ENCODE measurements around the gene NUDT3.
A peak's percentile ranks its signal among the peaks of the same experiment; 100 is the strongest.
"Not testable (repeated sequence)": the region's sequence is repeated elsewhere in the genome, so short reads cannot be mapped to it uniquely, and the experiment has no call there.

Gene NUDT3

DNA sequence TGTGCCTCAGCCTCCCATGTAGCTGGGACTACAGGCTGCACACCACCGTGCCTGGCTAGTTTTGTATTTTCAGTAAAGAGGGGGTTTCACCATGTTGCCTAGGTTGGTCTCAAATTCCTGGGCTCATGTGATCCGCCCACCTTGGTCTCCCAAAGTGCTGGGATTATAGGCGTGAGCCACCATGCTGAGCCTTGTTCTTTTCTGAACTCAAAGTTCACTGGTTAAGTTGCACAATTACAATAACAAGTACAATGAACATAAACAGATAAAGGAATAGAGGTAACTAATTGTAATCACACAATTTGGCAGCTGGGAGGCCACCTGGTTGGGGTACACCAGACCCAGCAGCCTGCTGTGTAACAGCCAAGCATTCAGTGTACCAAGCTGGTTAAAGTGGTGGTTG, 6.7 kb downstream of the NUDT3 start:
- no peak overlapping the region for H3K4me3 Mint-ChIP-seq
- H3K27me3 Mint-ChIP-seq: no peaks in the 10 kb centered on the region
- H3K9me3 Mint-ChIP-seq: no peaks in the 10 kb centered on the region
- DNase-seq: no peak
- H3K27ac Mint-ChIP-seq: no peak overlapping the region
- H3K36me3 Mint-ChIP-seq (ENCODE audit: low read depth): peaks cover 25% of the 10 kb centered on the region
- peaks cover 39% of the 10 kb centered on the region for H3K4me1 Mint-ChIP-seq (ENCODE audit: low read depth)

DNA sequence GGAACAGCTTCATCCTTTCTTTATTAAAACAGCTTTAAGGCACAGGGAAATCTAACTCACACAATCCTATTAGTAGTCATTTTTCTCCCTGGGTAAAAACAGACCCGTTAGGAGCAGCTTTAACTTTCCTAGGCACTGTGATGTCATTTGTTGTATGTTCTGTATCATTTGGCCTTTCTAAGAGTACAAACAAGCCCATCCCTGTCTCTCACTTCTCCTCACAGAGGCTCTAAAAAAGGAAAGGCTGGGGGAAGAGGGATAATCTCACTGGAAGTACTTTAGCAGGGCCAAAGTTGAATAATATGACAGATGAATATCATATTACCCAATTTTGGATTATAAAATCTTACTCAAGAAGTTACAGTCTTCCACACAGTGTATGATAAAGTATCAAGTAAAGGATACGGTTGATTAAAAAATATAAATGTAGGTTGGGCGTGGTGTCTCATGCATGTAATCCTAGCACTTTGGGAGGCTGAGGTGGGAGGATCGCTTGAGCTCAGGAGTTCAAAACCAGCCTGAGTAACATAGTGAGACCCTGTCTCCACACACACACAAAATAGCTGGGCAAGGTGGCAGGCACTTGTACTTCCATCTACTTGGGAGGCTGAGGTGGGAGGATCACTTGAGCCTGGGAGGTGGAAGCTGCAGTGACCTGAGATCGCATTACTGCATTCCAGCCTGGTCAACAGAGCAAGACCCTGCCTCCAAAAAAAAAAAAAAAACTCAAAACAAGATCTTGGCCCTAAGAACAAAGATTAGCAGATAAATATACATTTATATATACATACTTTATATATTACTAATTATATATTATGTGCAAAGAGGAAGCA, 7.9 kb downstream of the NUDT3 start:
- peaks cover 32% of the 10 kb centered on the region for H3K36me3 Mint-ChIP-seq (ENCODE audit: low read depth)
- peak overlapping the region; percentile 30 for H3K27ac Mint-ChIP-seq
- H3K4me1 Mint-ChIP-seq (ENCODE audit: low read depth): peaks cover 42% of the 10 kb centered on the region
- DNase-seq: no peak
- H3K4me3 Mint-ChIP-seq: no peak overlapping the region
- H3K9me3 Mint-ChIP-seq: no peaks in the 10 kb centered on the region
- H3K27me3 Mint-ChIP-seq: no peaks in the 10 kb centered on the region

DNA sequence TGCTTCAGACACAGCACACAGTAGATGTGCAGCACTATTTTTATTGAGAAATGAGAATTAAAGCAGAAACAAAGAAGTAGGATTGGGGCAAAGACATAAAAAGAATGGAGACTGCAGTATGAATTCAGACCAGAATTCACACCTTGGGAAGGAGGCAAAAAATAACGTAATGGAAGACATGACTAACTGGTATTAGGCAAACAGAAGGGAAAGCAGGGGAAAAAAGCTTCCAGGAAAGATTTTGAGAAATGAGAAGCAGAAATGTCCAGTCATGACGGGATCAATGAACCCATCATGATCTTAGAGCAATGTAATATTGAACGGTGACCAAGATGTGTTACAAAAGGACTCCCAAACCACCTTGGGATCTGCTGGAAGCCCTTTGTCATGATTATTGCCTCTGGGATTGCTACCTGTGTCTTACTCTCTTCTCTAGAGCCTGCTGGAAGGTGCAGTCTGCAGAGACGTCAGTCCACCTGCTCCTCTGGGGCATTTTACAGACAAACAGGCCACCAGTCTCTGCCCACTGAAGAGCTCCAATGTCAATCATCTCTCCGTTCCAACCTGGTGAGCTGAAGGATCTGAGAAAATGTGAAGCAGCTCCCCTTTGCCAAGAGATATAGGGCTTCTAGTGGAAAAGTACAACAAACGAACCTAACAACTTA, 8.7 kb downstream of the NUDT3 start:
- peak overlapping the region; percentile 30 for H3K27ac Mint-ChIP-seq
- no peak for DNase-seq
- no peak overlapping the region for H3K4me3 Mint-ChIP-seq
- no peaks in the 10 kb centered on the region for H3K27me3 Mint-ChIP-seq
- H3K9me3 Mint-ChIP-seq: no peaks in the 10 kb centered on the region
- H3K36me3 Mint-ChIP-seq (ENCODE audit: low read depth): peaks cover 27% of the 10 kb centered on the region
- peaks cover 37% of the 10 kb centered on the region for H3K4me1 Mint-ChIP-seq (ENCODE audit: low read depth)

DNA sequence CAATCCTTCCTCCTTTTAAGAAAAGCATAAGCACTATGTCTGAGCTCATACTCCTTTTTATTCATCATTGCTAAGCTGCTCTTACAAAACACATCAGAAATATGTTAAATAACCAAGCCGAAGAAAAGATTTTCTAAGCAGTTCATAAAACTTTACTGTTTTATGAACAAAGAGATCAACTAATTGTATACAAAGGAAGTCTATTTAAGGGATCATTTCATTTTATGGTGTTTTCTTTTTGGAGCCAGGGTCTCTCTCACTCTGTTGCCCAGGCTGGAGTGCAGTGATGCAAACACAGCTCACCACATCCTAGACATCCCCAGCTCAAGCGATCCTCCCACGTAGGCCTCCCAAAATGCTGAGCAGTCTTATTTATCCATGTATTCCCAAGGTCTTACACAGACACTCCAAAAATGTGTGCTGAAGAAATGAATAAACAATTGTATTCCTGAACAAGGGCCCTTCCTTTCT, 9.3 kb downstream of the NUDT3 start:
- Mint-ChIP-seq H3K27ac (no peak overlapping the region), H3K36me3 (ENCODE audit: low read depth) (peaks cover 33% of the 10 kb centered on the region), H3K9me3 (no peaks in the 10 kb centered on the region), H3K4me3 (no peak overlapping the region), H3K4me1 (ENCODE audit: low read depth) (peaks cover 36% of the 10 kb centered on the region), H3K27me3 (no peaks in the 10 kb centered on the region)
- DNase-seq: no peak

DNA sequence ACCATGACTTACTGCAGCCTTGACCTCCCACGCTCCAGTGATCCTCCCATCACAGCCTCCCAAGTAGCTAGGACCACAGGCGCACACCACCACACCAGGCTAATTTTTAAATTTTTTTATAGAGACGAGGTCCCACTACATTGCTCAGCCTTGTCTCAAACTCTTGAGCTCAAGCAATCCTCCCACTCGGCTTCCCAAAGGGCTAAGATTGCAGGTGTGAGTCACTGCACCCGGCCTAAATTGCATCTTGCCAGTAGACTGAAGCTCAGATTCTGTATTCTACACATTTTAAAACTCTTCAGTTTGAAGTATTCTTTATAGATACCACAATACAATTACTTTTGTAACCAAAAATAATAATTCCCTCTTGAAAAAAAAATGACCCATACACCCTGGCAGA, 11.4 kb downstream of the NUDT3 start:
- Mint-ChIP-seq H3K27ac (no peak overlapping the region), H3K27me3 (no peaks in the 10 kb centered on the region), H3K36me3 (ENCODE audit: low read depth) (peaks cover 33% of the 10 kb centered on the region), H3K4me3 (no peak overlapping the region), H3K9me3 (no peaks in the 10 kb centered on the region), H3K4me1 (ENCODE audit: low read depth) (peaks cover 28% of the 10 kb centered on the region)
- DNase-seq: no peak

DNA sequence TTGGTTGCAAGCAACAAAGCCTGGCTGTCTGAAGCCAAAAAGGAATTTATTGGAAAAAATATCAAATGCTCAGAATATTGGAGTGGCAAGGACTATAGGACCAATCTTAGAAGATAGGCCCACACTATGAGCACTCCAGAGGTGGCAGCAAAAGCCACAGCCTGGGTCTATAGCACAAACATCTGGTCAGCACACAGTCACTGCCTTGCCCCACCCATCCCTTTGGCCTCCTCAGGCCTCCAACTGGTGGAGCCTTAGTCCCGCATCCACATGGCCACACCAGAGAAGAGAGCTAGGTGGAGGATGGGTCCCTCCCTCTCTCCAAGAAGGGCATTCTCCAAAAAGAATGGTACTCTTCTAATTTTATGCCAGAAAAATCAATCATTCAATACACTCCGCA, 14.0 kb downstream of the NUDT3 start:
- Mint-ChIP-seq H3K27ac (no peak overlapping the region), H3K9me3 (no peaks in the 10 kb centered on the region), H3K4me1 (ENCODE audit: low read depth) (peaks cover 21% of the 10 kb centered on the region), H3K4me3 (no peak overlapping the region), H3K36me3 (ENCODE audit: low read depth) (peaks cover 28% of the 10 kb centered on the region), H3K27me3 (no peaks in the 10 kb centered on the region)
- no peak for DNase-seq

DNA sequence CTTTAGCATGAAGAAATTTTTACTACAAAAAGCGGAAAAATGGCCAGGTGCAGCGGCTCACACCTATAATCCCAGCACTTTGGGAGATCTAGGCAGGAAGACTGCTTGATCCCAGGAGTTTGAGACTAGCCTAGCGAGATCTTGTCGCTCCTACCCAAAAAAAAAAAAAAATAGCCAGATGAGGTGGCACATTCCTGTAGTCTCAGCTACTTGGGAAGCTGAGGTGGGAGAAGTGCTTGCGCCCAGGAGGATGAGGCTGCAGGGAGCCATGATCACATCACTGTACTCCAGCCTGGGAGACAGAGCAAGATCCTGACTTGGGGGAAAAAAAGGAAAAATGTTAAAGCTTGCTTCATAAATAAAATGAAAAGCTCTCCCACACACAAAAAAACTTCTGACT, 14.5 kb downstream of the NUDT3 start:
- H3K4me3 Mint-ChIP-seq: no peak overlapping the region
- no peaks in the 10 kb centered on the region for H3K27me3 Mint-ChIP-seq
- H3K4me1 Mint-ChIP-seq (ENCODE audit: low read depth): peaks cover 18% of the 10 kb centered on the region
- no peak overlapping the region for H3K27ac Mint-ChIP-seq
- no peaks in the 10 kb centered on the region for H3K9me3 Mint-ChIP-seq
- peaks cover 24% of the 10 kb centered on the region for H3K36me3 Mint-ChIP-seq (ENCODE audit: low read depth)
- no peak for DNase-seq

DNA sequence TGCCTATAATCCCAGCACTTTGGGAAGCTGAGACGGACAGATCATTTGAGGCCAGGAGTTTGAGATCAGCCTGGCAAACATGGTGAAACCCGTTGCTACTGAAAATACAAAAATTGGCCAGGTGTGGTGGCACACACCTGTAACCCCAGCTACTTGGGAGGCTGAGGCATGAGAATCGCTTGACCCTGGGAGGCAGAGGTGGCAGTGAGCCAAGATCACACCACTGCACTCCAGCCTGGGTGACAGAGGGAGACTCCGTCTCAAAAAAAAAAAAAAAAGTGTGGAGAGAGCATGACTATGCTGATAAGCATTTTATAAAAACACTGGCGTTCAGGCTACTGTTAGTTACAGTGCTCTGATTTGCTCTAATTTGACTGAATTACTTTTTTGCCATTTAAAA, 14.9 kb downstream of the NUDT3 start:
- DNase-seq, H3K27ac Mint-ChIP-seq, H3K9me3 Mint-ChIP-seq, H3K4me3 Mint-ChIP-seq, H3K27me3 Mint-ChIP-seq: not testable (repeated sequence)
- peaks cover 18% of the 10 kb centered on the region for H3K4me1 Mint-ChIP-seq (ENCODE audit: low read depth)
- peaks cover 24% of the 10 kb centered on the region for H3K36me3 Mint-ChIP-seq (ENCODE audit: low read depth)

DNA sequence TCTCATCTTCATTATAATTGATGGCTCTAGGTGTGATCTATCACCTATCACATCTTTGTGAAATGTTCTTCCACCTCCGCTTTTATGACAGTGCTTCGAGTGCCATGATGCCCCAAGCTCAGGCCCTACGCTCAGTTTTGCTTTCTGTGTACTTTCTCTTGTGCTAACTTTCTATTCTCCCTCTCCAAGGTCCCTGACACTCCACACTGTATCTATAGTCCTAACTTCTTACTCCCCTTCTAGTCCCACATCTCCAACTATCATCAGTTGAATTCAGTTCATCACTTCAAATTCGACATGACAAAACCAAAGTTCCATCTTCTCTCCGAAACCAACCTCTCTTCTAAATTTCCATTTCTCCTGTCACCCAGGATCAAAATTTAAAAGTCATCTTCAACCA, 16.6 kb downstream of the NUDT3 start:
- Mint-ChIP-seq H3K27ac (no peak overlapping the region), H3K4me1 (ENCODE audit: low read depth) (peaks cover 18% of the 10 kb centered on the region), H3K27me3 (no peaks in the 10 kb centered on the region), H3K9me3 (no peaks in the 10 kb centered on the region), H3K4me3 (no peak overlapping the region), H3K36me3 (ENCODE audit: low read depth) (peaks cover 32% of the 10 kb centered on the region)
- DNase-seq: no peak

DNA sequence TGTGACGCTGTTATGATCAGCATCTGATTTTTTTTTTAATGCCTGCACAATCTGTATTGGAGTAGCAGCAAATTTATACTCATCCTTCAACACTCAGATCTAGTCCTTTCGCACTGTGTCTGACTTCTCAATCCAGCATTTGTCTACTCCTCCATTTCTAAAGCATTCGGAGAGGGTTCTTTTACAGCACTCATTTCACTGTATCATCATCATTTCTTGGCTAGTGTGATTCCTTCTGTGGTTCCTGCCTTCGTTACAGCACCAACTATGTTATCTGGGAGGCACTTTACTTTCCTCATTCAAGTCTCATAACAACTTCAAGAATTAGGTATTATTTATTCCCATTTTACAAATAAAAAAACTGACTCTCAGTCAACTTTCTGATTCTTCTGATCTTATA, 18.0 kb downstream of the NUDT3 start:
- peaks cover 31% of the 10 kb centered on the region for H3K36me3 Mint-ChIP-seq (ENCODE audit: low read depth)
- H3K4me3 Mint-ChIP-seq: no peak overlapping the region
- no peaks in the 10 kb centered on the region for H3K9me3 Mint-ChIP-seq
- H3K4me1 Mint-ChIP-seq (ENCODE audit: low read depth): peaks cover 19% of the 10 kb centered on the region
- DNase-seq: no peak
- H3K27ac Mint-ChIP-seq: no peak overlapping the region
- no peaks in the 10 kb centered on the region for H3K27me3 Mint-ChIP-seq

DNA sequence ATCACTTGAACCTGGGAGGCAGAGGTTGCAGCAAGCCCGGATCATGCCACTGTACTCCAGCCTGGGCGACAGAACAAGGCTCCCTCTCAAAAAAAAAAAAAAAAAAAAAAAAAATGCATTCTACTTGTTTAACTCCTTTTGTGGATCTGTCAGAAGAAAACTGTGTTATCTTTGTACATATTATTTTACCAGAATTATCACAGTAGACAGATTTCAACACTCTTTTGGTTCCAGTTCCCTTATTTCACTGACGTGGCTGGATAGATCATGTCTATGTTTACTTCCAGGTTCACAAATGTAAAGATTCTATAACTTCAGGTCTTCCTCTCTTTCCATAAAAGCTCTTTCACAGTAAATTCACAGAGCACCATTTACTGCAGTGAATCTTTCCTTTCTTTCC, 18.4 kb downstream of the NUDT3 start:
- Mint-ChIP-seq H3K27me3 (no peaks in the 10 kb centered on the region), H3K27ac (no peak overlapping the region), H3K4me3 (no peak overlapping the region), H3K4me1 (ENCODE audit: low read depth) (peaks cover 19% of the 10 kb centered on the region), H3K36me3 (ENCODE audit: low read depth) (peaks cover 31% of the 10 kb centered on the region), H3K9me3 (no peaks in the 10 kb centered on the region)
- no peak for DNase-seq

DNA sequence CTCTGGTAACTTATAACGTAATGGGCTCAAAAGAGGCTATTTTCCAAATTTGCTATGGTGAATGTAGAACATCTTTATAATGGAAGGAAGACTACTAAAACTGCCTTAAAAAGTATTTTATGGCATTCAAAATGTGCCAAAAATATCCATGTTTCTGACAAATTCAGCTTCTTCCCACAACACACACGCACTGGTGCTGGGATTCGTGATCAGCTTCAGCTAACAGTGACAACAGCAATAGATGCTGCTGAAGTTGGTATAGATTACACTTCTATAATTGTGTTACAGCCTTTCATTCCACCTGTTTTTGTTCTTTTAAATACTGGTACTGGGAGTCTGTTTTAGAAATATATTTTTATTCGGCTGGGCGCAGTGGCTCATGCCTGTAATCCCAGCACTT, 19.0 kb downstream of the NUDT3 start:
- no peaks in the 10 kb centered on the region for H3K27me3 Mint-ChIP-seq
- no peak overlapping the region for H3K27ac Mint-ChIP-seq
- DNase-seq: no peak
- peaks cover 26% of the 10 kb centered on the region for H3K36me3 Mint-ChIP-seq (ENCODE audit: low read depth)
- no peak overlapping the region for H3K4me3 Mint-ChIP-seq
- H3K4me1 Mint-ChIP-seq (ENCODE audit: low read depth): peaks cover 16% of the 10 kb centered on the region
- H3K9me3 Mint-ChIP-seq: no peaks in the 10 kb centered on the region

DNA sequence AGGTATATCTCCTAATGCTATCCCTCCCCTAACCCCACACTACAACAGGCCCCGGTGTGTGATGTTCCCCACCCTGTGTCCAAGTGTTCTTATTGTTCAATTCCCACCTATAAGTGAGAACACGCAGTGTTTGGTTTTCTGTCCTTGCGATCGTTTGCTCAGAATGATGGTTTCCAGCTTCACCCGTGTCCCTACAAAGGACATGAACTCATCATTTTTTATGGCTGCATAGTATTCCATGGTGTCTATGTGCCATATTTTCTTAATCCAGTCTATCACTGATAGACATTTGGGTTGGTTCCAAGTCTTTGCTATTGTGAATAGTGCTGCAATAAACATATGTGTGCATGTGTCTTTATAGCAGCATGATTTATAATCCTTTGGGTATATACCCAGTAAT, 20.6 kb downstream of the NUDT3 start:
- H3K4me1 Mint-ChIP-seq (ENCODE audit: low read depth): peaks cover 17% of the 10 kb centered on the region
- not testable (repeated sequence) for H3K9me3 Mint-ChIP-seq, H3K4me3 Mint-ChIP-seq, DNase-seq, H3K27ac Mint-ChIP-seq, H3K27me3 Mint-ChIP-seq
- H3K36me3 Mint-ChIP-seq (ENCODE audit: low read depth): peaks cover 22% of the 10 kb centered on the region

DNA sequence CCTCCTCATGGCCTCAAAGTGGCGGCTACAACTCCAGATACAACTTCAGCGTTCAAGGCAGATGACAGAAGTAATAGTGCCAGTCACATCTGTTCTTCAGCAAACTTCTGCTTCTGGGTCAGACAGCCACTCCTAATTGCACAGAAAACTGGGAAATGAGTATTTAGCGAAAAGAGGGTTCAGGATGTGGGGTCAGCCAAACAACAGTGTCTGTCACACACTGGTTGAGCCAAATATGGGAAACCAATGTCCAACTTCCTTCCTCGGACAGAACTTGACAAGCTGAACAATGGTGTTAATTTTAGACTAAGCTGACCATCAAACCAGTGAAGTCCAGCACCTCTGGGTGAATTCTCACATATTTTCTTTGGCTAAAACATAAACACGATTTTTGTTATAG, 22.1 kb downstream of the NUDT3 start:
- H3K27ac Mint-ChIP-seq: no peak overlapping the region
- H3K4me1 Mint-ChIP-seq (ENCODE audit: low read depth): peaks cover 24% of the 10 kb centered on the region
- no peak overlapping the region for H3K4me3 Mint-ChIP-seq
- H3K9me3 Mint-ChIP-seq: no peaks in the 10 kb centered on the region
- no peaks in the 10 kb centered on the region for H3K27me3 Mint-ChIP-seq
- H3K36me3 Mint-ChIP-seq (ENCODE audit: low read depth): peaks cover 22% of the 10 kb centered on the region
- no peak for DNase-seq

DNA sequence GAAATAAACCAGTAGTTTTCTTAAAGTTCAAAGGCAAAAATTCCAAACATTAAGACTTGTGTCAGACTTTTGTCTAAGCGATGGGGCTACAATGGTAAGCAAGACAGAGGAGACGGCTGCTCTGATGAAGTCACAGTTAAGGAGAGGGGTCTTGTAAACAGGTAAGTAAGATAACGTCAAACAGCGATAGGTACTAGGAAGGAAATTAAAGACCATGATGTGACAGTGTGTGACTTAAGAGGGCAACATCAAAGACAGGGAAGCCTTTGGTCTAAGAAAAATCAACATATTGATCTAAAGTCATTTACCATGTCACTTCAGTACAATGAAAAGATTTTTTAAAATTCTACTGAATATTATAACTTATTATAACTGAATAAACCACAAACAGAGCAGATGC, 23.1 kb downstream of the NUDT3 start:
- H3K27ac Mint-ChIP-seq: no peak overlapping the region
- DNase-seq: no peak
- H3K4me3 Mint-ChIP-seq: no peak overlapping the region
- H3K9me3 Mint-ChIP-seq: no peaks in the 10 kb centered on the region
- H3K36me3 Mint-ChIP-seq (ENCODE audit: low read depth): peaks cover 22% of the 10 kb centered on the region
- peaks cover 26% of the 10 kb centered on the region for H3K4me1 Mint-ChIP-seq (ENCODE audit: low read depth)
- no peaks in the 10 kb centered on the region for H3K27me3 Mint-ChIP-seq
